GM18907 (cell line): ENCODE data around the gene VWDE.
"Not testable (repeated sequence)": the region's sequence is repeated elsewhere in the genome, so short reads cannot be mapped to it uniquely, and the experiment has no call there.

ENCODE experiments used
- ATAC-seq: cut with Tn5 transposase; IDR thresholded peaks from one replicate; pipeline ENCODE4 v1.9.1; 2021; ENCODE audit warnings: mild to moderate bottlenecking, moderate library complexity; ENCODE audit not compliant: unreplicated experiment

Gene VWDE

DNA sequence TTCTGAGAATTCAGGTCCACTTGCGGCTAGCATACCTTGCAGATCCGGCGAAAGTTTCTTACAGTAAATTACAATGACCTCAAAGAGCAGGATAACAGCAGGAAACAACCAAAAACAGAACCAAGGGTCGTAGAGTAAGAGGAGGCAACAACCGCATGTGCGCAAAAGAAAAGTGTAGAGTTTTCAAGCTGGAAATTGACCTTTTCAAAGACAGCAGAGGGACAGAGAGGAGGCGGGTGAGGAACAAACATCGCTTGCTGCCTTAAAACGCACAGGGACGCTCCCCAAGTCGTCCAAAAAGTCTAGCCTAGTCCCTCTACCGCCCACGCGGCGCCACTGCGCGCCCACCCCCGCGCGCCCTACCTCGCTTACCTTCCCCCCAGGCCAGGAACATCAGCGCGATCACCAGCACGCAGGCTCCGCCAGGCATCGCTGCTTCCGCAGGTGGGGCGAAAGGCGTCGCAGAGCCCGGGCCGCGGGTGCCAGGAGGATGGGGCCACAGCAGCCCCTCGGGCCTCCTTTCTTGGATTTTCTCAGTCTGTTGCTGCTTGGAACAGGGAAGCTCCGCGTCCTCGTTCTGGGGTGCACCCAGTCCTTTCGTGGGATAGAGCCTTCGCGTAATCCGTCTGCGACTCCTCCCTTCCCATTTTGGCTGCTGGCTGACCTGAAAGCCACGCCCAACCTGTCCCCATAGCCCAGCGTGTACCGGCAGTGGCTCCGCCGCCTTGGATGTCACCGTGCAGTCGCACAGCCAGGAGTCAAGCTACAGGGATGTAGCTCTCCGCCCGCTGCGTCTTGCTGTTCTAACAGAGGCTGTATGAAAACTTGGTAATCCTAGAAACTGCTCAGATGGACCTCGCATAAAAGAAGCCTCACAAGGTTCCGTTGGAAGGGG, at the start of gene VWDE:
Gene VWDE (minus strand): TSS at position 579 of the 895 bp plus-strand sequence. CDS start 149 bp downstream, at position 430.
- ATAC-seq = peak; percentile 60

DNA sequence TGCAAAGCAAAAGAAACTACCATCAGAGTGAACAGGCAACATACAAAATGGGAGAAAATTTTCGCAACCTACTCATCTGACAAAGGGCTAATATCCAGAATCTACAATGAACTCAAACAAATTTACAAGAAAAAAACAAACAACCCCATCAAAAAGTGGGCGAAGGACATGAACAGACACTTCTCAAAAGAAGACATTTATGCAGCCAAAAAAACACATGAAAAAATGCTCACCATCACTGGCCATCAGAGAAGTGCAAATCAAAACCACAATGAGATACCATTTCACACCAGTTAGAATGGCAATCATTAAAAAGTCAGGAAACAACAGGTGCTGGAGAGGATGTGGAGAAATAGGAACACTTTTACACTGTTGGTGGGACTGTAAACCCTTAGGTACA, 49.5 kb upstream of the VWDE start:
- ATAC-seq = not testable (repeated sequence)

DNA sequence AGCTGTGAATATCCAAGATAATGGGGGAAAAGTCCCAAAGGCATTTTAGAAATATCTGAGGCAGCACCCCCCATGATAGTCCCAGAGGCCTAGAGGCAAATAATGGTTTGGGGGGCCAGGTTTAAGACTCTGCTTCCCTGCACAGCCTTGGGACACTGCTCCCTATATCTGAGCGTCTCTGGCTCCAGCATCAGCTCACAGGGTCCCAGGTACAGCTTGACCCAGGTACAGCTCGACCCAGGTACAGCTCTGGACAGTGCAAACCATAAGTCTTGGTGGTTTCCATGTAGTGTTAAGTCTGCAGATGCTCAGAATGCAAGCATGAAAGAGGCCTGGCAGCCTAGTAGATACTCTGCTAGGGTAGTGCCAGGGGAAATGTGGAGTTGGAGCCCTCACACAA, 47.0 kb upstream of the VWDE start:
- no peak for ATAC-seq

DNA sequence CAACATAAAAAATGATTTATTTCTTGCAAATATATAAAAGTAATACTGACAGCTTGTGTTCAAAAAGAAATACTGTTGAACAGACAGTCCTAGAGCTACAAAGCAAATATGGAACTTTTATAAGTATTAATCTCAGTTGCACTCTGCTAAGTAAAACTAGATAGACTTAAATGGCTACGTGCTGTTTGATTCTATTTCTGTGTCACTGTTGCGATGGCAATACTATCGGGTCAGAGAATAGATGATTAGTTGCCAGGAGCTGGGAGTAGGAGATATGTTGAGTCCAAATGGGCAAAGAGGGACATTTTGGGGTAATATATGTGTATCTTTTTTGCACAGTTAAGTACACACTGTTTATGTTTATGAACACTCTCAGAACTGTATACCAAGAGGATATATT, 41.1 kb upstream of the VWDE start:
- ATAC-seq = no peak

DNA sequence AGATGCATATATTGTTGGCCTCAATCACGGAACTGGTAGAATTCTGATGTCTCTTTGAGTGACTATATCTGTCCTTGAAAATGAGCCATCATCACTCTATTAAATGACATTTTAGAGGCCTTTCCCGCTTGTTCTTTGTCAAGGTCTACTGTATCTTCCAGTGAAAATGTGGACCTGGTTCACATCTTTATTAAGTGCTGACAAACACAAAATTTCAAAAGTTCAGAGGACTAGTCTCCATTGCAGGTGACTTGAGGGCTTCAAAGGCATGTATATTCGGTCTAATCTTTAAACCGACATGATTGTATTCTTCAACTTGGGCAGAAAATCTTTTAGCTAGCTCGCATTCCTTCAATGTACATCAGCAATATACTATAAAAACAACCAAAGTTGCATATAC, 36.6 kb upstream of the VWDE start:
- ATAC-seq = no peak

DNA sequence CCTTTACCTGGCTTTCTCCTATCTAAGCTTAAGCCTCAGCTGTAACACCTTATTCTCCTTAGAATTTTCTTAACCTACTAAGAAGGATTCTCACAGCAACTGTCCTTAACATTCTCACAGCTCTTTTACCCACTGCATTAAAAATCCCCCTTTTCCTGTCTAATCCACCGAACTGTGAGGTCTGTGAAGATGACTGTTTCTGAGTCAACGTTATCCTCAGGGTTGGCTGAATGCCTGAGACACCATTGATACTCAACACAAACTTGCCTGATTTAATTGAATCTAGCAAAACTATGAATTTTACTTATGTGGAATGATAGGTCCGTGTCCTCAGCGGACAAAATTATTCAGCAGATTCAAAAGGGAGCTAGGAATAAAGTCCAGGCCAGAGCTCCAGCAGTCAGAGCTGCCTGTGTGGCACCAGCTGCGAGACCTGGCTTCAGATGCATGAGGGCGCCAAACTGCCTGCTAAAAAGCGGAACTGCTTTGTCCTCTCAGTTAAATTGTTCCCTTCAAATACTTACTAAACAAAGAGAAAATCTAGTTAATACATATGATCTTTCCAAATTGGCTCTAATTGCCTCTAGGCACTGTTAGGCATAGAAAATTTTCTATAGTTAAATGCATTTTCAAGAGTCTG, 33.4 kb upstream of the VWDE start:
- ATAC-seq = no peak

DNA sequence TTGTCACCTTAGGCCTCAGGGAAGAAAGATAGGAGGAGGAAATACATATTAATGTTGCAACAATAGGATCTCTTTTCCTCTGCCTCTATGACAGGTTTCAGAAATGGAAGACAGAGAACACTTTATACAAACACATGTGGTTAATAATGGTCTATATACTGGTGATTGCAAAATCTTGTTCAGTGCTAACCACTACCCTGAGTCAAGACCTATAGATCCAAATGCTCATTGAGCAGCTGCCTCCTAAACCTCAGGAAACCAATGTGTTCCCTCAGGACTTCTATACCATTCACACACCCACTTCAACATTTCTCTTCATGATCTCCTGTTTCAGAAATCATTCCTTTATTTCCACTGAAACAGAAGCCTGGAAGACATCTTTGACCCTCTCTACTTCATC, 32.5 kb upstream of the VWDE start:
- no peak for ATAC-seq

DNA sequence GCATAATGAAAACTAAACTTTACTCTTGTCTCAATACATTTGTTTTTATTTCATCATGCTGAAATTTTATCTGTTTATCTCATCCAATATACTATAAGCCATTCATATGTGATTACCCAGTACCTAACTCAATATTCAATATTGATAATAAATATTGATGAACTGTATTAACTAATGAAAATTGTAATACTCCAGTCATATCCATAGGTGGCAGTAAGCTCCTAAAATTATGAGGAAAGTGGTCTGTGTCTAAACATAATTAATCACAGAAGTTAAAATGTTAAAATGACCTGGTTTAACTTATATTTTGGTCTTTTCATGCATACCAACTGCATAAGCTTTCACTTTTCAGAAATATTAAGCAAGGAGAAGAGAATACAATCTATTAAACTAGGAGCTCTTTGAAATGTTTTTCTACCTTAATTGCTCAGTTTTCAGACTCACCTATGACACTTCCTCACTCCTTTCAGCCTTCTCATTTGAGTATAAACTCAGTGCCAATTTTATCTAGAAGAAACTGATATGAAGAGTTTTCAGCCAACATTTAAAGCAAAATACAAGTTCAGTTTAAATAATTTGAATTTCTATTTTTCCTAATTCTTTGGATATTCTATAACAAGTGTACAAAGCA, 30.5 kb upstream of the VWDE start:
- peak; percentile 50 for ATAC-seq

DNA sequence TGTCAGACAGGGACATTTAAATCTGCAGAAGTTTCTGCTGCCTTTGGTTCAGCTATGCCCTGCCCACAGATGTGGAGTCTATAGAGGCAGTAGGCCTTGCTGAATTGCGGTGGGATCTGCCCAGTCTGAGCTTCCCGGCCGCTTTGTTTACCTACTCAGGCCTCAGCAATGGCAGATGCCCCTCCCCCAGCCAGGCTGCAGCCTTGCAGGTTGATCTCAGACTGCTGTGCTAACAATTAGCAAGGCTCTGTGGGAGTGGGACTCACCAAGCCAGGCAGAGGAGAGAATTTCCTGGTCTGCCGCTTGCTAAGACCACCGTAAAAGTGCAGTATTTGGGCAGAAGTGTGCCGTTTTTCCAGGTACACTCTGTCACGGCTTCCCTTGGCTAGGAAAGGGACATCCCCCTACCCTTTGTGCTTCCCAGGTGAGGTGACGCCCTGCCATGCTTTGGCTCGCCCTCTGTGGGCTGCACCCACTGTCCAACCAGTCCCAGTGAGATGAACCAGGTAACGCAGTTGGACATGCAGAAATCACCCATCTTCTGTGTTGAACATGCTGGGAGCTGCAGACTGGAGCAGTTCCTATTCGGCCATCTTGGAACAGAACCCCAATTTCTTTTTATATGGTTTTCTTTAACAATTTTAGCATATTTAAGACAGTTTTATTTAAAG, 28.4 kb upstream of the VWDE start:
- ATAC-seq = no peak

DNA sequence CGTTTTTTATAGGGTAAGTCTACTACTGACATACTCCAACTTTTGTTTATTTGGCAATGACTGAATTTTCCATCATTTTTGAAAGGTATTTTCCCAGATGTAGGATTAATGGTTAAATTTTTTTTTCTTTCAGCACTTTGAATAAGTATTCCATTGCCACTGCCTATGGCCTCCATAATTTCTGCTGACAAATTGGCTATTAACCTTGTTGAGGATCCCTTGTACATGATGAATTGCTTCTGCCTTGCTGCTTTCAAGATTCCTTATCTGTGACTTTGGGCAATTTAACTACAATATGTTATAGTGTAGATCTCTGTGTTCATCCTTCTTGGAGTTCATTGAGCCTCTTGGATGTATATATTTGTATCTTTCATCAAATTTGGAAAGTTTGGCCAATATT, 21.6 kb upstream of the VWDE start:
- ATAC-seq = no peak

DNA sequence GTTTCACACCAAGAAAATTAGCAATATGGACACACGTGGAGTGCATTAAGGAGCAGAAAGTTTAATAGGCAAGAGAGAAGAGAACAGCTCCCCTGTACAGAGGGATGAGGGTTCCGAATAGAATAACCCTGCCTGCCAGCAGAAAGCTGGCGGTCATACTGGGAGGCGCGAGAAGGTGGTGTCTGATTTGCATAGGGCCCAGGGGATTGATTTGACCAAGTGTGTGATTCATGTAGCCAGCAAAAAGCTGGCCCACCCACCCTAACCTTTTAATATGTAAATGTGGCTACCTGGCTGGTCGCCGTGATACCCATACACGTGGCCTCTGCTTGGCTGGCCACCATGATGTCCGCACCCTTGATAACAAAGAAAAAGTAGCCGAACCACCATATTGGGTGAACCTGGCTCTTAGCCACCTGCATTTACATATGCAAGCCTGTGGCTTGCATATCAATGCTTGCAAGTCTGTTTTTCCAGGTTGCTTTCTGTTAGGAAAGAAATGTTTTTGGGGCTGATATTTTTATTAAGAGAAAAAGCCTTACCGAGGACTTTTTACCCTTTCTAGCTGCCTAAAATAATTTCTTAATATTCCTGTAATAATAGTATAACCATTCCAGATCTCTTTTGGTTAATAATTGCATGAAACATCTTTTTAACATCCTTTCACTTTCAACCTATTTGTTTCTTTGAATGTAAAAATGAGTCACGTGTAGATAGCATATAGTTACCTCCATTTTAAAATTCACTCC, 20.5 kb upstream of the VWDE start:
- ATAC-seq = no peak

DNA sequence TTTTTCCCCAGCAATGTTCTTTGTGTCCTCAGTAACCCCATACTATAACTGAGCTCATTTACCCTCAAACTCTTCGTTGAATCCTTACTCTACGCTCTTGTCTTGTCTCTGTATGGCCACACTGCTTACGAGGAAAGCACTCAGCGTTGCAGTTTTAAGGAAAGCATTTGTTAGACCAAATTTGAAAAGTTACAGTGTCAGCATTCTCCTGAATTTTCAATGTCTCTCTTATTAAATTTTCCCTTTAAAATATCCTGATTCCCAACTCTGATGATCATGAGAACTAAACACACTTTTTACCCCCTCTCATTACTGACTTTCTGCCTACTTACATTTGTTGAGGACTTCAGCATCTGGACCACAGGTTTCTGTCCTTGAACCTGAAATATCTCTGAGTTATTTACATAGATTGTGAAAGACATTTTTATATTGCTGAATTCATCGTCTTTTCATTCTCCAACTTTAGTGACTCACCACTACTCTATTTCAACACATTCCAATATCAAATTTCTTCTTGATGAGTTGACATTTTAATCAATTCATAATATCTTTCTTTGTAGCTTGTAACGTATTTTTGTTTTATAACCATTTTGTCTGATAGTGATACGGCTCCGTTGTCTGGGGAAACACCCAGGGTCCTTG, 19.8 kb upstream of the VWDE start:
- no peak for ATAC-seq

DNA sequence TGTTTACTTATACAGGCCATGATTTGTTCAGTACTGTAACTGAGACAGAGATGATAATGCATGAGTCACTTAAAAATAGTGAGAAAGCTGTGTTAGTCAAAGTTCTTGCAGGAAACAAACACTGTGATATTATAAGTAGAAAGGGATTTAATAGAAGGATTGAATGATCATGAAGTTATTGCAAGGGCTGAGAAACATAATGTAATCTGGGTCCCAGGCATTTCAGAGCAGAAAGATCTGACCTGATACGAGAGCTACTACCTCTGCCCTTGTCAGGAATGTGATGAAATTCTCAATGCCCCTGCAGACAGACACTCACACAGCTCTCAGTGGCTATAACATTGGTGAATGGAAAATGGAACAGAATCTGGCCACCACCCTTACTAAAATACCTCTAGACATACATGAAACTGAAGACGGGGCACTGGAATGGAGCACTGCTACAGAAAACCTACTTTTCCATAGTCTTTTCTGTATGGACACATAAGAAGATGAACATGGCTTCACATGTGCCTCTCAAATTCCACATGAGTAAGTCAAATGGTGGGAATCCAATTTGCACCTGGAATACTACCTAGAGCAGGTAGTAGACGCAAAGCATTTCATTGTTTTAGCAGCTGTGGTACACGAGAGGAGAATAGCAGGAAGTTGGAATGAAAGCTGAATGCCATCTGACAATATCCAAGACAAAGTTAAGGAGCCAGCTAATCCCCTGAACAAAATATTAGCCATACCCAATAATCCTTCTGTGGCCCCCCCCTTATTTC, 19.1 kb upstream of the VWDE start:
- ATAC-seq = no peak

DNA sequence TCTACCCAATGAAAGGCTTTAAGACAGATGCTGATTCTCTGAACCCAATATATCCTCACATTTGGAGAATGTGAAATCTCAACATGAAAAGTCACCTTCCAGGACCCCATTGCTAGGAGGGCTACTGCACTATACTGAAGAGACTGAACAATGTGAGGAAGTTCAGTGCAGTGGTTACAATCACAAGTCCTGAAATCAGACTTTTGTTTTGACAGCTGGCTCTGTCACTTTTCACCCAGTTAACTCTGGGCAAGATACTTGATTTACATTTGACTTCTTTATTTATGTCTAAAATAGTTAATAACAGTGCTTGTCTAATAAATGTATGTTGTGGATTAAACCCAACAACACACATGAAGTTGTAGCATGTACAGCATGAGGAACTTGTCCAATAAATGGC, 14.8 kb upstream of the VWDE start:
- ATAC-seq = no peak

DNA sequence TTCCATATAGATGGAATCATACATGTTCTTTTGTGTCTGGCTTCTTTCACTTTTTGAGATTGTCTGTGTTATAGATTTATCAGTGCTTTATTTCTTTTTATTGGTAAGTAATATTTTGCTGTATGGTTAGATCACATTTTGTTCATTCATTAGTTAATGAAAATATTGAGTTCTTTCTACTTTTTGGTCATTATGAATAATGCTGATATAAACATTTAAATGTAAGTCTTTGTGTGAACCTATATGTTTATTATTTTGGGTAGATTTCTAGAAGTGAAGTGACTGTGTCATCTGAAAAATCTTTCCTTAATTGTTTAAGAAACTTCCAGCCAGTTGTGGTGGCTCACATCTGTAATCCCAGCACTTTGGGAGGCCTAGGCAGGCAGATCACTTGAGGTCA, 11.4 kb upstream of the VWDE start:
- ATAC-seq = no peak

DNA sequence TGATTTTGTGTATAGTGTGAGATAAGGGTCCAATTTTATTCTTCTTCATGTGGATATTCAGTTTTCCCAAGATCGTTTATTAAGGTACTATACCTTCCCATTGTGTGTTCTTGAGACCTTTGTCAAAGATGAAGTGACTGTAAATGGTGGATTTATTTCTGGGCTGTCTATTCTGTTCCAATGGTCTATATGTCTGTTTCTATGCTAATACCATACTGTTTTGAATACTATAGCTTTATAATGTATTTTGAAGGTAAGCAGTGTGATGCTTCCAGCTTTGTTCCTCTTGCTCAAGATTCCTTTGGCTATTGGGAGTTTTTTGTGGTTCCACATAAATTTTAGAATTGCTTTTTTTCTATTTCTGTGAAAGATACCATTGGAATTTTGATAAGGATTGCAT, 8.7 kb upstream of the VWDE start:
- ATAC-seq = no peak

DNA sequence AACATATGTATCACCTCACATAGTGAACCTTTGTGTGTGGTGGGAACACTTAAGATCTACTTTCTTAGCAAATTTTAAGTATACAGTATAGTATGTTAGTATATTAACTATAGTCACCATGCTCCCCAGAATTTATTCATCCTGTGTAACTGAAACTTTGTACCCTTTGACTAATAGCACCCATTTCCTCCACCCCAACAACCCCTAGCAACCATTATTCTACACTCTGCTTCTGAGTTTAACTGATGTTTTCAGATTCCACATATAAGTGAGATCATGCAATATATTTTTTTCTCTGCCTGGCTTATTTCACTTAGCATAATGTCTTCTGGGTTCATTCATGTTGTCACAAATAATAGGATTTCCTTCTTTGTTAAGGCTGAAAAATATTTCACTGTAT, 6.9 kb upstream of the VWDE start:
- no peak for ATAC-seq

DNA sequence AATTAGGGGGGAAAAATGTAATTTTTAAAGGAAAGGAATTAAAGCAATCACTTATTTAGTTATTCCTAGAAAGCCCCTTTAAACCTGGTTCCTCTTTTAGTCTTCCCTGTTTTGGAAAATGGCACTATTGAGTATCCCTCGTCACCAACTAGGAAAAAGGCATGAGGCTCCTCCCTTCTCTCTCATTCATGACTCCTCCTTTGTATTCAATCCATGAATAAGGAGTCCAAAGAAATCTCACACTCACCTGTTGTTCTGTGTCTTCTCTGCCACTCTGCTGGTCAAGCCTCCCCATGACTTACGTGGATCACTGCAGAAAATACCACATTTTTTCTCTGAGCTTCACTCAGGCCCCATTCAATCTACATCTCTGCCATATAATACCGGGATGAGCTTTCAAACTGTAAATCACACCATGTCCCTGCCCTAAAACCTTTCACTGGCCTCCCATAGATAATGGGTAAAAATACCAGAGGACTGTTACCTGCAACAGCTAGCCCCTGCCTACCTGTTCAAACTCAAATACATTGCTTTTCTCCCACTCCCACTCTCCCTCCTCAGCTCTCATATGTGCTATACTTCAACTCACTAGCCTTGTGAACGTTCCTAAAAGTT, 5.5 kb upstream of the VWDE start:
- ATAC-seq = no peak

DNA sequence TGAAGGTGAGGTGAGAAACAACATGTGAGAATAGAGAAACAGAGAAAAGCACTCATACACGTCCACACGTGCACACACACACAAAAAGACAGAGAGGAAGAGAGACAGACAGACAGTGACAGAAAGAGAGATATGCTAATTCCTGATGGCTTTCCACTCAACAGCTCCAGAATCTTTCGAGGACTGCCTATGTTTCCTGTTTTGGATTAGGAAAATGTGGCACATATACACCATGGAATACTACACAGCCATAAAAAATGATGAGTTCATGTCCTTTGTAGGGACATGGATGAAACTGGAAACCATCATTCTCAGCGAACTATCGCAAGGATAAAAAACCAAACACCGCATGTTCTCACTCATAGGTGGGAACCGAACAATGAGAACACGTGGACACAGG, 4.0 kb upstream of the VWDE start:
- ATAC-seq = not testable (repeated sequence)
